Pericardium fibroblast (primary cell): Measurements from ENCODE around the gene SPCS3. TPM values are rescaled to one million over a fixed set of nuclear protein-coding genes. Genes with fewer than 3 reads are reported as not detected.

Experiments
- total RNA-seq: library from RNA; depleted of rRNA; stranded (reverse); fragments of >200 nt; gene quantifications from 2 replicates; pipeline ENCODE4 v1.2.3, GENCODE V29; 2015

Gene SPCS3
- 53.8 and 71.5 TPM in 2 replicates for total RNA-seq

GRCh38 chr4:176319704-176320339, at the start of gene SPCS3:
Gene SPCS3, plus strand, starts transcription at chr4:176319966. Its CDS starts 111 bp downstream, at chr4:176320077.

Other genes with a start within 250 kb of the SPCS3 start
- gene SPATA4, start 124.4 kb upstream of the SPCS3 start, total RNA-seq: not detected in 2 replicates
- gene ASB5, start 50.7 kb upstream of the SPCS3 start, total RNA-seq: 1.8 TPM in 1 of 2 replicates, not detected in the other